ENCODE measurements around the gene CSMD2. TPM values are rescaled to one million over a fixed set of nuclear protein-coding genes. Genes with fewer than 3 reads are reported as not detected.

The CSMD2 gene
- total and polyA plus RNA-seq, 2 donors (not counting 1 experiment from before 2014, with no cell fraction given), result 2.2 to 7.6 TPM

- peaks cover 2% of the 10 kb centered on the region for H3K4me1 ChIP-seq (ENCODE audit: control insufficient read depth, extremely low read depth, insufficient read depth, low read length)
- no peak overlapping the region for H2AFZ ChIP-seq (ENCODE audit: low read length)
- TF ChIP-seq EZH2 (IDR thresholded peaks at IDR 0.05; ENCODE audit: low read length, missing control alignments), result no peak
- TF ChIP-seq, protein P1, sequence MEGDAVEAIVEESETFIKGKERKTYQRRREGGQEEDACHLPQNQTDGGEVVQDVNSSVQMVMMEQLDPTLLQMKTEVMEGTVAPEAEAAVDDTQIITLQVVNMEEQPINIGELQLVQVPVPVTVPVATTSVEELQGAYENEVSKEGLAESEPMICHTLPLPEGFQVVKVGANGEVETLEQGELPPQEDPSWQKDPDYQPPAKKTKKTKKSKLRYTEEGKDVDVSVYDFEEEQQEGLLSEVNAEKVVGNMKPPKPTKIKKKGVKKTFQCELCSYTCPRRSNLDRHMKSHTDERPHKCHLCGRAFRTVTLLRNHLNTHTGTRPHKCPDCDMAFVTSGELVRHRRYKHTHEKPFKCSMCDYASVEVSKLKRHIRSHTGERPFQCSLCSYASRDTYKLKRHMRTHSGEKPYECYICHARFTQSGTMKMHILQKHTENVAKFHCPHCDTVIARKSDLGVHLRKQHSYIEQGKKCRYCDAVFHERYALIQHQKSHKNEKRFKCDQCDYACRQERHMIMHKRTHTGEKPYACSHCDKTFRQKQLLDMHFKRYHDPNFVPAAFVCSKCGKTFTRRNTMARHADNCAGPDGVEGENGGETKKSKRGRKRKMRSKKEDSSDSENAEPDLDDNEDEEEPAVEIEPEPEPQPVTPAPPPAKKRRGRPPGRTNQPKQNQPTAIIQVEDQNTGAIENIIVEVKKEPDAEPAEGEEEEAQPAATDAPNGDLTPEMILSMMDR (conservative IDR thresholded peaks at IDR 0.05 in 1 of 2, IDR thresholded peaks at IDR 0.05 in 1 of 2; ENCODE audit: low read depth in 1 of 2, low read length in 2 of 2), result no peak
These were observed 528.8 kb downstream of the CSMD2 start for GRCh38 chr1:33636209-33636608.

GRCh38 chr1:33635336-33636012 is 529.6 kb downstream of the CSMD2 start:
- no peak overlapping the region for H3K4me3 ChIP-seq (replicated peaks in 1 of 4; ENCODE audit: control extremely low read depth in 1 of 4, insufficient read depth in 1 of 4, low read depth in 3 of 4, low read length in 4 of 4)
- H3K27me3 ChIP-seq (ENCODE audit: control insufficient read depth, insufficient read depth, low read length), result no peaks in the 10 kb centered on the region
- H3K4me2 ChIP-seq (ENCODE audit: extremely low read depth, insufficient read depth, low read length), result no peak overlapping the region
- no peak for DNase-seq (ENCODE audit: low read depth in 2 of 2)
- no peaks in the 10 kb centered on the region for H3K79me2 ChIP-seq (ENCODE audit: control insufficient read depth, insufficient read depth, low read length)
- no peaks in the 10 kb centered on the region for H4K20me1 ChIP-seq (ENCODE audit: control insufficient read depth, extremely low read depth, insufficient read depth, low read length)
- H3K4me1 ChIP-seq (ENCODE audit: control insufficient read depth, extremely low read depth, insufficient read depth, low read length), result no peaks in the 10 kb centered on the region
- H3K27ac ChIP-seq (ENCODE audit: insufficient read depth, low read length), result no peak overlapping the region
- TF ChIP-seq, protein P1 (conservative IDR thresholded peaks at IDR 0.05 in 1 of 2, IDR thresholded peaks at IDR 0.05 in 1 of 2; ENCODE audit: low read depth in 1 of 2, low read length in 2 of 2), result no peak
- TF ChIP-seq EZH2 (IDR thresholded peaks at IDR 0.05; ENCODE audit: low read length, missing control alignments), result no peak
- H3K9me3 ChIP-seq (ENCODE audit: control insufficient read depth, insufficient read depth, low read depth, low read length), result no peaks in the 10 kb centered on the region
- H3K9ac ChIP-seq (ENCODE audit: insufficient read depth, low read length), result no peak overlapping the region
- H3K36me3 ChIP-seq (ENCODE audit: control insufficient read depth, insufficient read depth, low read length), result no peaks in the 10 kb centered on the region
- H2AFZ ChIP-seq (ENCODE audit: low read length), result no peak overlapping the region

More at GRCh38 chr1:33636209-33636608, 528.8 kb downstream of the CSMD2 start:
- DNase-seq (ENCODE audit: low read depth in 2 of 2), result no peak
- no peak overlapping the region for H3K27ac ChIP-seq (ENCODE audit: insufficient read depth, low read length)
- H3K36me3 ChIP-seq (ENCODE audit: control insufficient read depth, insufficient read depth, low read length), result no peaks in the 10 kb centered on the region
- no peaks in the 10 kb centered on the region for H3K79me2 ChIP-seq (ENCODE audit: control insufficient read depth, insufficient read depth, low read length)
- no peaks in the 10 kb centered on the region for H4K20me1 ChIP-seq (ENCODE audit: control insufficient read depth, extremely low read depth, insufficient read depth, low read length)
- no peaks in the 10 kb centered on the region for H3K9me3 ChIP-seq (ENCODE audit: control insufficient read depth, insufficient read depth, low read depth, low read length)
- H3K4me2 ChIP-seq (ENCODE audit: extremely low read depth, insufficient read depth, low read length), result no peak overlapping the region
- no peak overlapping the region for H3K4me3 ChIP-seq (replicated peaks in 1 of 4; ENCODE audit: control extremely low read depth in 1 of 4, insufficient read depth in 1 of 4, low read depth in 3 of 4, low read length in 4 of 4)
- H3K9ac ChIP-seq (ENCODE audit: insufficient read depth, low read length), result no peak overlapping the region
- no peaks in the 10 kb centered on the region for H3K27me3 ChIP-seq (ENCODE audit: control insufficient read depth, insufficient read depth, low read length)

DNA sequence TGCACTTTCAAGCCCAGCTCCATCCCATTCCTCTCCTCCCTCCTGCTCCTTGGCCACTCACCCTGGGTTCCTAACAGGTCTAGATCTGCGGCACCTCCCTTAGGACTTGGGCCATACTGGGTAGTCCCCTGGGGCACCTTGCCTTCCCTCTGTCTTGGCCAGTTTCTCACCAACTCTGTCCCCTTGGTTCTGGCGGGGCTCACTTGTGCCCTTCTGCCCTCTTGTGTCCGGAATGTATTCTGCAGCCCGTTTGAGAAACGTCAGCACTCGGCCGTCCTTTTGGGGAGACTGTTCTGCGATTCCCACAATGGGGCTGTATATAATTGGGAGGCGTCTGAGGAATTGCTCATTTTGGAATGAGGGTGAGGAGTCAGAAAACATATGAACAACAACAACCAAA is 530.2 kb downstream of the CSMD2 start:
- Histone ChIP-seq H3K9ac (ENCODE audit: insufficient read depth, low read length) (no peak overlapping the region), H3K27ac (ENCODE audit: insufficient read depth, low read length) (no peak overlapping the region), H3K36me3 (ENCODE audit: control insufficient read depth, insufficient read depth, low read length) (no peaks in the 10 kb centered on the region), H3K9me3 (ENCODE audit: control insufficient read depth, insufficient read depth, low read depth, low read length) (no peaks in the 10 kb centered on the region), H3K4me2 (ENCODE audit: extremely low read depth, insufficient read depth, low read length) (no peak overlapping the region), H2AFZ (ENCODE audit: low read length) (no peak overlapping the region), H3K79me2 (ENCODE audit: control insufficient read depth, insufficient read depth, low read length) (no peaks in the 10 kb centered on the region), H3K4me3 (replicated peaks in 1 of 4; ENCODE audit: control extremely low read depth in 1 of 4, insufficient read depth in 1 of 4, low read depth in 3 of 4, low read length in 4 of 4) (no peak overlapping the region), H3K4me1 (ENCODE audit: control insufficient read depth, extremely low read depth, insufficient read depth, low read length) (no peaks in the 10 kb centered on the region), H4K20me1 (ENCODE audit: control insufficient read depth, extremely low read depth, insufficient read depth, low read length) (no peaks in the 10 kb centered on the region), H3K27me3 (ENCODE audit: control insufficient read depth, insufficient read depth, low read length) (no peaks in the 10 kb centered on the region)
- TF ChIP-seq, protein P1 (conservative IDR thresholded peaks at IDR 0.05 in 1 of 2, IDR thresholded peaks at IDR 0.05 in 1 of 2; ENCODE audit: low read depth in 1 of 2, low read length in 2 of 2), result peak; percentile 40 to 57
- TF ChIP-seq EZH2 (IDR thresholded peaks at IDR 0.05; ENCODE audit: low read length, missing control alignments), result no peak
- peak in 1 of 2 donors; percentile 15 for DNase-seq (ENCODE audit: low read depth in 2 of 2)
